NCI-H446 (cell line): ENCODE results near the gene ZNF668.

Source experiments
- DNase-seq, 2 experiments: peaks; one replicate each; lab custom pipeline; 2025; lab: John Stamatoyannopoulos, UW

Gene ZNF668

GRCh38 chr16:31073970-31074813 is at the start of gene ZNF668, which contains the start of gene ZNF646:
Gene ZNF668, minus strand, starts transcription at chr16:31074240. Its CDS starts 9,781 bp downstream, at chr16:31064459.
Gene ZNF646, plus strand, starts transcription at chr16:31074422. Its CDS starts 1,903 bp downstream, at chr16:31076325.
- DNase-seq, result peak; percentile 97 to 99

- no peak for DNase-seq
These were observed 46.1 kb upstream of the ZNF668 start for GRCh38 chr16:31120129-31120528.

DNA sequence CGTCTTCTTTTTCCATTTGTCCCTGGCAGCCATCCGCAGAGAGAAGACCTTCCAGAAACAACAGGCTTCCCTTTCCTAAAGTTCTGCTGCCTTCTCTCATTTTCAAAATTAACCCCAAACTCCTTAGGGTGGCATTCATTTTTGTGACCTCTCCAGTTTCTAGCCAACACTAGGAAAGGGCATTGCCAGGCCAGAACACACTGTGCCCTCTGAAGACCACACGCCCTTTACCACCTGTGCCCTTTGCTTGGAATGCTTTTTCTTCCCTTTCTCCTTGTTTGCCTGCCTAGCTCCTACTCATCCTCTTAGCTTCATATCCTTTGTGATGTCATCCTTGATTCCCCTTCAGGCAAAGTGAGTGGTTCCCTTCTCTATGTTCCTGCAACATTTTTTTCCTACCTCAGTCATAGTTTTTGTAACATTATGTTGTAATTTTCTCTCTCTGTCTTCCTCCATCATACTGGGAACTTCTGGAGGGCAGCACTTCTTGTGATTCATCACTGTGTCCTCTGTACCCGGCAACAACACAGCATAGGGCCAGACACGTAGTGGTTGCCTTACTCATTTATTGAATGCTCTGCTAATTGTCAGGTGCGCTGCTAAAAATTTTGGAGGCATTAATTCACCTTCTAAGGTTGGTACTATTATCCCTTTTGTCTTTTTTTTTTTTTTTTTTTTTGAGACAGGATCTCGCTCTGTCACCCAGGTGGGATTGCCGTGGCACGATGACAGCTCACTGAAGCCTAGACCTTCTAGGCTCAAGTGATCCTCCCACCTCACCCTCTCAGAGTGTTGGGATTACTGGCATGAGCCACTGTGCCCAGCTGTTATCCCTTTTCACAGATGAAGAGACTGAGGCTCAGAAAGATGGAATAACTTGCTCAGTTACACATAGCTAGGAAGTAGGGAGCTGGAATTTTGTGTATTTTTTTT is 44.4 kb upstream of the ZNF668 start:
- no peak for DNase-seq

DNA sequence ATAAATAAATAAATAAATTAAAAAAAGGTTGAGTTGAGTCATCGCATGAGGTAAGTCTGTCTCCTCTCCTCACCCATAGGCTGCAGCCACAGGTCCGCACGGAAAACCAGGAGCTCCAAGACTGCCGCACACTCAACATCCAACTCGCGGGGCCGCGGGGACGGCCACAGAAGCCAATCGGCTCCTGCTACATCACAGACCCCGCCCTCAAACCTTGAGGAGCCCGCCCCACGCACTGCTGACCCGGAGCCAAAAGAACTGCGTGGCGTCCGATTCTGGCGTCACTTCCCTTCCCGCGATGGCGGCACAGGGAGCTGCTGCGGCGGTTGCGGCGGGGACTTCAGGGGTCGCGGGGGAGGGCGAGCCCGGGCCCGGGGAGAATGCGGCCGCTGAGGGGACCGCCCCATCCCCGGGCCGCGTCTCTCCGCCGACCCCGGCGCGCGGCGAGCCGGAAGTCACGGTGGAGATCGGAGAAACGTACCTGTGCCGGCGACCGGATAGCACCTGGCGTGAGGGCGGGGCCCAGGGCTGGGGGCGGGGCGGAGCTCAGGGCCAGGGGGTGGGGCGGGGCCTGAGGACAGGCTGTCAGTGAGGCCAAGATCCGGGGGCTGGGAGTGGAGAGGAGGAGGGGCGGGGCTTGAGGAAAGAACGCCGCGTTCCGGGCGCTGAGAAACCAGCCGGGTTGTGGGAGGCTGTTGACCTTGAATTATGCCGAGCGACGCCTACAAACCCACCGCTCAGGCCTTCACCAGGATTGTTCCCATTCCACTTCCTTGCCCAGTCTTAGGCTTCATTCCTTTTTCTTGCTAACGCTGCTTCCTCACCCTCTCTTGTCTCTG is 43.6 kb upstream of the ZNF668 start, which contains the start of gene KAT8:
Gene KAT8 (plus strand): TSS at position 281 of the 839 bp plus-strand sequence. CDS start 18 bp downstream, at position 299.
- DNase-seq, result peak; percentile 95 to 99

DNA sequence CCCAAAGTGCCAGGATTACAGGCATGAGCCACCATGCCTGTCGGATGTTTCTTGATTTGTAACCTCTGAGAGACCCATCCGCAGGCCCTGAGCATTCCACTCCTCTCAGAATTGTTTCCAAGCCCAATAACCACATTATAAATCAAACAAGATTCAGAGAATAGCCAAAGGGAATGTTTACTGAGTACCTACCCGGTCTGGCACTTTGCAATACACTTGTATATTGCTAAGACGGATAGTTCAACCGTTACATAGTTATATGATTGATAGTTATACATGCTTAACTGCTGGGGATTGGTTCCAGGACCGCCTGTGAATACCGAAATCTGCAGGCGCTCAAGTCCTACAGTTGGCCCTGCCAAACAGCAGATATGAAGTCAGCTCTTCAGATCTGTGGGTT is 40.4 kb upstream of the ZNF668 start:
- no peak for DNase-seq

- no peak for DNase-seq
These were observed 39.4 kb upstream of the ZNF668 start for GRCh38 chr16:31113121-31114120.

DNA sequence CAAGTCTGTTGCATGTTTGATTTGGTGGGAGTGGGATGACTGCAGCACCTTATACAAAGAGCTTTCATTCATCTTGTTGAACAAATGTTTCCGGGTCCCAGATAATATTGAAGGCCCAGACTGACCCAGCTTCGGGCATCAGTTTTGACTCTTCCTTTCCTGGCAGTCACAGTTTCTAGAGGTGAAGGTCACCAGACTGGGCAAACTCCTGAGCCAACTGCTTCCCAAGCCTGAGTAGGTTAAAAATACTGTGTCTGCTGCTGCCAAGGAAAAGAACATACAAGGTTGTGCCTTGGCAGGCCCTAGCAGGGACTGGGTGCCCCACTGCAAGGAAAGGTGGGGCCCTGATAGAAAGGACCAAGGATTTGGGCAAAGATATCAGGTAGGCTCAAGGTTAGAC is 38.7 kb upstream of the ZNF668 start:
- DNase-seq, result no peak

DNA sequence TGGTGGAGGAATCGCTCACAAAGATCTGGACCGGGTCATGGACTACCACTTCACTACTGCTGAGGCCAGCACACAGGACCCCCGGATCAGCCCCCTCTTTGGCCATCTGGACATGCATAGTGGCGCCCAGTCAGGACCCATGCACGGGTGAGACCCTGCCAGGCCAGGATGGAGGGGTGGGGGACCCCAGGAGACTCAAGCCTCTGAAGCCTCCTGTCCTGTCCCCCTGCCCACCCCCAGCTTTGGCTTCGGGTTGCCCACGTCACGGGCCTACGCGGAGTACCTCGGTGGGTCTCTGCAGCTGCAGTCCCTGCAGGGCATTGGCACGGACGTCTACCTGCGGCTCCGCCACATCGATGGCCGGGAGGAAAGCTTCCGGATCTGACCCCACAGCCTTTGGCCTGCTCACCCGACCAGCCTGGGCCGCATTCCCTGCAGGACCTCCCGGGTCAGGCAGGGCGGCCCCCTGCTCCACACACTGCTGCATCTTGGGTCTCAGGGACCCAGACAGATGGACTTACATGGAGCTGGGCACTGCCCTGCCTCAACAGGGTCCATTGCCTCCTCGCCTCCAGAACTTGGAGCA is 37.9 kb upstream of the ZNF668 start:
- DNase-seq, result no peak

GRCh38 chr16:31110106-31111034 is 36.3 kb upstream of the ZNF668 start:
- no peak for DNase-seq

- no peak for DNase-seq
These were observed 35.6 kb upstream of the ZNF668 start for GRCh38 chr16:31109622-31110021.

- no peak for DNase-seq
These were observed 34.9 kb upstream of the ZNF668 start for GRCh38 chr16:31108794-31109558.

DNA sequence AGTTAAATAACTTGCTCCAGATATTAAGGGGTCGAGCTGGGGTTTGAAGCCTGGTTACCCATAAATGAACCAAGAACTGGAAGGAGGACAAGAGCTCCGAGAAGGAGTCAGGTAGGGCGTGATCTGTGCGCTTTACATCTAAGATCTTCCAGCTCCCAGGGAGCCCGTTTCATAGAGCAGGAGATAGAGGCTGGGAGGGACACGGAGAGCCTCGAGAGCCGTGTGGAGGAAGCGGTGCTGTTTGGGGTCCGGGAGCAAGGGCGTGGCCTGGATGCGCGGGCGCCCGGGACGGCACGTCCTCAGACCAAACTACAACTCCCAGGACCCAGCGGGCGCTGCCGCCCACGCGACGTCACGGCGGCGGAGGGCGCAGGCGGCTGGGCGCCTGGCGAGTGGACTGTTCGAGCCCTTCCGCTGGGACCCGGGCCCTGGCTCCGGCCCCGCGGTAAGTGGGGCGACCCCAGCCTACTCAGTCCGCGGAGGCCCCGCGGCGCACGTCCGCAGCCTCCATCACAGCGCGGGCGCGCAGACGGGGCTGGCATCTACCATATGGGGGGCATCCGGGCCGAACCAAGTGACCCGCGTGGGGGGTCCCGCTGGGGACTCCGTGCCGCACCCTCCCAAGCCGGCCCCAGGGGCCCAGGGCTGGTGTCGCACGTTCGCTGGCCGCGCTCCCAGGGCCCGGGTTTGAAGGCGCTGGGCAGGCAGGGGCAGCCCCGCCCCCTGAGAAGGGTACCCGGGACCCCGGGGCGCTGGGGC is 34.2 kb upstream of the ZNF668 start, which contains the start of gene BCKDK:
Gene BCKDK (plus strand): TSS at position 352 of the 759 bp plus-strand sequence. CDS start 838 bp downstream, outside the sequence.
- DNase-seq, result peak; percentile 48 to 79

DNA sequence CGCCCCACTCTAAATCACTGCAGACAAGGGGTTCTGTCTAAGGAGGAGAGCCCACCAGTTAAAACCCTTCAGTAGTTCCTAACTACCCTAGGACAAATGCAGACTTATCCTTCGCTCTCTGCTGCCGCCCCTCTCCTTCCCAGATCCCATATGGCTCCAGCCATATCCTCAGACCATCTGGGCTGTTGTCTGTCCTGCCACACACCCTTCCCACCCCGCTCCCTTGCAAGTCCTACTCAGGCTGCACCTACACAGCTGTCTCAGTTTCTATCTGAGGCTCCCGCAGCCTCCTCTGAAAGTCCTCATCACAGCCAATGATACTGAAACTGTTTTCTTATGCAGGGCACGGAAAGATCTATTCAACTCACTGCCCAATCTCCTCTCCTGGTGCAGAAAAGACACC is 33.4 kb upstream of the ZNF668 start:
- no peak for DNase-seq

DNA sequence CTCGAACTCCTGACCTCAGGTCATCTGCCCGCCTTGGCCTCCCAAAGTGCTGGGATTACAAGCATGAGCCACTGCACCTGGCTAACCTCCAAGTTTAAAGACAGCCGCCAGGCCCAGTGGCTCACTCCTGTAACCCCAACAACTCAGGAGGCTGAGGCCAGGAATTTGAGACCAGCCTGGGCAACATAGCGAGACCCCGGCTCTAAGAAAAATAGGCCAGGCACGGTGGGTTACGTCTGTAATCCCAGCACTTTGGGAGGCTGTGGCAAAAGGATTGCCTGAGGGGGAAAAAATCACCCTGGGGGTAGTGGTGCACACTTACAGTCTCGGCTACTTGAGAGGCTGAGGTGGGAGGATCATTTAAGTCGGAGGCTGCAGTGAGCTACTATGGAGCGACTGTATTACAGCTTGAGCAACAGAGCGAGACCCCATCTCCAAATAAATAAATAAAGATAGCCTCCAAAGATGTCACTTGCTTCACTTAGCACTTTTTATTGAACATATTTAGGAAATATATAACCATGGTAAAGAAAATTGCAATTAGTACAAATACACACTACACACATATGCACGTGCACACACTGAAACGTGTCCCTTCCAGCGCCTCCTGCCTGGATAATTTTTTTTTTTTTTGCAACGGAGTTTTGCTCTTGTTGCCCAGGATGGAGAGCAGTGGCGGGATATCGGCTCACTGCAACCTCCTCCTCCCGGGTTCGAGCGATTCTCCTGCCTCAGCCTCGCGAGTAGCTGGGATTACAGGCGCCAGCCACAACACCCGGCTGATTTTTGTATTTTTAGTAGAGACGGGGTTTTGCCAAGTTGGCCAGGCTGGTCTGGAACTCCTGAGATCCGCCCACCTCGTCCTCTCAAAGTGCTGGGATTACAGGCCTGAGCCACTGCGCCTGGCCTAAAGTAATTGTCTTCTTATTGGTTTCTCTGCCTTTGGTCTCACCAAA is 32.7 kb upstream of the ZNF668 start:
- no peak for DNase-seq

DNA sequence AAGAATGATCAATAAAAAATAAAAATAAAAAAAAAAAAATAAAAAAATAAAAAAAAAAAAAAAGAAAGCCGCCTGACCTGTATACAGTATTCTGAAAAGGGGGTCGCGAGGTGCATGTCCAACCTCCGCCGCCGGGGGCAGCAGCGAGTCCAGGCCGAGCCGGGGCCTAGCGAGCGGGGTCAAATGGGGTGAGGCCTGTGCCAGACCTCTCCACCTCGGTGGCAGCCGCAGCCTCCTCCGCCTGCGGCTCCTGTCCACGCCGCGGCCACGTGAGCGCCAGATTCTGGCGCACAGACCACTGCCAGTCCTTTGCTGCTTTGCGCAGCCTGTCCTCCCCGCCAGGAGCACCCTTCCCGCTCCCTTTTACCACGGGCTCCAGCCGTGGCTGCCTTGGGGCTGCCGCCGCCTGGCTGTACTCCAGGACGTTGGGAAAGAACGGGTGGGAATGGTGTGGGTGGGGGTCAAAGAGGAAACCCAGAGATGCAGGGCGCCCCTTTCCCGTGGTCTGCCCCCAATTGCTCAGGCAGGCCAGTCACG is 31.7 kb upstream of the ZNF668 start:
- DNase-seq, result no peak
